Cardiac muscle cell (in vitro differentiated cells and primary cell): Measurements from ENCODE around the gene NHERF2. TPM values are rescaled to one million over a fixed set of nuclear protein-coding genes. Genes with fewer than 3 reads are reported as not detected.

ENCODE experiments used
- DNase-seq, 2 donors: peaks; one replicate each; pipeline versions ENCODE4 v3.0.0 to v3.0.0-alpha.2; 2010 to 2017; ENCODE audit warnings: low read depth in 1 of 2, low spot score in 1 of 2
- H3K27ac ChIP-seq: fragments of 200-600 bp; sonication (generic); 2 replicates; pipeline ENCODE4 v1.5.1; 2016
- H3K27me3 ChIP-seq: fragments of 200-600 bp; sonication (generic); 2 replicates; pipeline ENCODE4 v1.6.0; 2016; ENCODE audit warnings: control low read depth
- H3K36me3 ChIP-seq: fragments of 200-600 bp; sonication (generic); 2 replicates; pipeline ENCODE4 v1.5.1; 2016; ENCODE audit warnings: control low read depth
- H3K4me1 ChIP-seq: fragments of 200-600 bp; sonication (generic); 2 replicates; pipeline ENCODE4 v1.8.1; 2017; ENCODE audit warnings: low read depth, mild to moderate bottlenecking, mixed run types
- H3K4me3 ChIP-seq: fragments of 200-600 bp; sonication (generic); 2 replicates; pipeline ENCODE4 v1.5.1; 2016; ENCODE audit warnings: mild to moderate bottlenecking
- H3K9me3 ChIP-seq: fragments of 200-600 bp; sonication (generic); 2 replicates; pipeline ENCODE4 v1.5.1; 2017; ENCODE audit warnings: low read depth, mild to moderate bottlenecking, control low read depth
- CTCF ChIP-seq: IDR thresholded peaks from 2 replicates; pipeline ENCODE4 v1.5.1; 2012; ENCODE audit warnings: low read depth, mild to moderate bottlenecking, low read length
- polyA plus RNA-seq: library from polyadenylated mRNA; unstranded; fragments of >200 nt; fragmentation: Nextera tagmentation; extraction: Ambion mirVana; gene quantifications from 2 replicates; pipeline ENCODE4 v1.2.1, GENCODE V29; 2016
- total RNA-seq: library from RNA; depleted of rRNA; stranded (reverse); fragments of >200 nt; gene quantifications from 2 replicates; pipeline ENCODE4 v1.2.3, GENCODE V29; 2016

NHERF2 gene
- total and polyA plus RNA-seq, 2 experiments from 2014 or later, result 34.7 to 37.4 TPM

GRCh38 chr16:2037115-2037514 is 10.4 kb downstream of the NHERF2 start:
- no peak overlapping the region for H3K4me3 ChIP-seq
- H3K27me3 ChIP-seq, result no peaks in the 10 kb centered on the region
- peaks cover 16% of the 10 kb centered on the region for H3K4me1 ChIP-seq
- no peak for DNase-seq
- H3K36me3 ChIP-seq, result no peaks in the 10 kb centered on the region
- no peak overlapping the region for H3K27ac ChIP-seq
- H3K9me3 ChIP-seq, result no peaks in the 10 kb centered on the region
- TF ChIP-seq CTCF, result no peak

GRCh38 chr16:2037647-2038381 is 11.1 kb downstream of the NHERF2 start:
- no peak overlapping the region for H3K27ac ChIP-seq
- H3K4me1 ChIP-seq, result peaks cover 20% of the 10 kb centered on the region
- no peaks in the 10 kb centered on the region for H3K27me3 ChIP-seq
- TF ChIP-seq CTCF, result no peak
- no peaks in the 10 kb centered on the region for H3K9me3 ChIP-seq
- H3K4me3 ChIP-seq, result no peak overlapping the region
- DNase-seq, result no peak
- H3K36me3 ChIP-seq, result no peaks in the 10 kb centered on the region

- no peak for TF ChIP-seq CTCF
- Histone ChIP-seq H3K4me1 (peaks cover 17% of the 10 kb centered on the region), H3K27me3 (no peaks in the 10 kb centered on the region), H3K27ac (no peak overlapping the region), H3K4me3 (no peak overlapping the region), H3K36me3 (no peaks in the 10 kb centered on the region), H3K9me3 (no peaks in the 10 kb centered on the region)
- no peak for DNase-seq
Observed at GRCh38 chr16:2038382-2039231, 11.9 kb downstream of the NHERF2 start.

GRCh38 chr16:2039274-2040031 is 12.8 kb downstream of the NHERF2 start:
- Histone ChIP-seq H3K27ac (no peak overlapping the region), H3K4me1 (peaks cover 13% of the 10 kb centered on the region), H3K27me3 (no peaks in the 10 kb centered on the region), H3K36me3 (no peaks in the 10 kb centered on the region), H3K4me3 (no peak overlapping the region), H3K9me3 (no peaks in the 10 kb centered on the region)
- no peak for TF ChIP-seq CTCF
- peak in 1 of 2 donors; percentile 77 for DNase-seq

- no peak for DNase-seq
- Histone ChIP-seq H3K36me3 (no peaks in the 10 kb centered on the region), H3K27me3 (no peaks in the 10 kb centered on the region), H3K4me1 (peaks cover 13% of the 10 kb centered on the region), H3K9me3 (no peaks in the 10 kb centered on the region), H3K27ac (no peak overlapping the region), H3K4me3 (no peak overlapping the region)
- TF ChIP-seq CTCF, result no peak
Observed at GRCh38 chr16:2040041-2040786, 13.5 kb downstream of the NHERF2 start.
